CD14-positive monocyte (primary cell): ENCODE data around the gene SGCE. TPM values are rescaled to one million over a fixed set of nuclear protein-coding genes. Genes with fewer than 3 reads are reported as not detected.

ENCODE experiments used
- DNase-seq, 3 donors: peaks; one replicate each; pipeline ENCODE4 v3.0.0-alpha.2; 2011 to 2022
- H2AFZ ChIP-seq: 2 replicates; pipeline ENCODE4 v1.6.0; 2012; ENCODE audit warnings: mild to moderate bottlenecking, low read depth, low read length, inconsistent platforms; ENCODE audit not compliant: insufficient read depth, poor library complexity, severe bottlenecking
- H3K27ac ChIP-seq, 2 donors: 1 replicate in 1 of 2; 2 replicates in 1 of 2; pipeline ENCODE4 v1.5.1; 2012 to 2013; ENCODE audit warnings: low read length in 2 of 2, control low read depth in 1 of 2, inconsistent platforms in 1 of 2, low read depth in 1 of 2, mild to moderate bottlenecking in 1 of 2
- H3K27me3 ChIP-seq, 2 donors: one replicate each; pipeline versions ENCODE4 v1.6.0 to v1.6.1; 2011 to 2013; ENCODE audit warnings: low read length in 2 of 2; ENCODE audit not compliant: control insufficient read depth in 2 of 2, insufficient read depth in 2 of 2
- H3K36me3 ChIP-seq, 2 donors: replicated peaks in 1 of 2; 1 replicate in 1 of 2; 2 replicates in 1 of 2; pipeline versions ENCODE4 v1.5.1 to v1.6.1; 2012 to 2013; ENCODE audit warnings: low read length in 2 of 2, control low read depth in 1 of 2, inconsistent platforms in 1 of 2, mild to moderate bottlenecking in 1 of 2; ENCODE audit not compliant: insufficient read depth in 2 of 2, control insufficient read depth in 1 of 2
- H3K4me1 ChIP-seq, 2 donors: 1 replicate in 1 of 2; 2 replicates in 1 of 2; pipeline versions ENCODE4 v1.5.1 to v1.6.1; 2012 to 2013; ENCODE audit warnings: low read length in 2 of 2, control low read depth in 1 of 2, inconsistent platforms in 1 of 2, mild to moderate bottlenecking in 1 of 2, moderate library complexity in 1 of 2; ENCODE audit not compliant: insufficient read depth in 2 of 2, control insufficient read depth in 1 of 2
- H3K4me2 ChIP-seq: replicated peaks from 2 replicates; pipeline ENCODE3; 2012; ENCODE audit warnings: low read length, moderate library complexity, mild to moderate bottlenecking; ENCODE audit not compliant: poor library complexity, severe bottlenecking; ENCODE audit errors: extremely low read depth
- H3K4me3 ChIP-seq, 3 experiments: fragments of 200-600 bp in 1 of 3; sonication (generic) in 1 of 3; replicated peaks in 1 of 3; 1 replicate in 2 of 3; 2 replicates in 1 of 3; pipeline ENCODE4 v1.5.1; 2011 to 2013; ENCODE audit warnings: low read length in 3 of 3, mild to moderate bottlenecking in 3 of 3, control low read depth in 2 of 3, low read depth in 2 of 3, inconsistent platforms in 1 of 3, moderate library complexity in 1 of 3
- H3K79me2 ChIP-seq: 2 replicates; pipeline ENCODE4 v1.6.0; 2012; ENCODE audit warnings: mild to moderate bottlenecking, control low read depth, inconsistent platforms, low read length, moderate library complexity; ENCODE audit not compliant: insufficient read depth
- H3K9ac ChIP-seq: 2 replicates; pipeline ENCODE4 v1.6.0; 2017; ENCODE audit warnings: low read length, mild to moderate bottlenecking; ENCODE audit not compliant: insufficient read depth, poor library complexity, severe bottlenecking
- H3K9me3 ChIP-seq, 2 donors: replicated peaks in 1 of 2; 1 replicate in 1 of 2; 2 replicates in 1 of 2; pipeline versions ENCODE4 v1.5.1 to v1.6.1; 2012 to 2013; ENCODE audit warnings: low read length in 2 of 2, control low read depth in 1 of 2; ENCODE audit not compliant: control insufficient read depth in 1 of 2, insufficient read depth in 1 of 2
- H4K20me1 ChIP-seq: 2 replicates; pipeline ENCODE4 v1.6.0; 2012; ENCODE audit warnings: mild to moderate bottlenecking, low read length, control low read depth, moderate library complexity; ENCODE audit not compliant: insufficient read depth
- H3K27ac Mint-ChIP-seq, 7 donors: one replicate each; pipeline ENCODE4 v1.8.0; 2020; ENCODE audit warnings: mild to moderate bottlenecking in 7 of 7, mixed read lengths in 7 of 7, moderate library complexity in 6 of 7, inconsistent platforms in 2 of 7
- H3K27me3 Mint-ChIP-seq, 3 donors: one replicate each; pipeline ENCODE4 v1.8.0; 2021 to 2022; ENCODE audit warnings: low read depth in 3 of 3, mild to moderate bottlenecking in 3 of 3, mixed read lengths in 3 of 3, moderate library complexity in 3 of 3, inconsistent platforms in 1 of 3
- H3K36me3 Mint-ChIP-seq, 2 donors: one replicate each; pipeline ENCODE4 v1.8.0; 2020; ENCODE audit warnings: mixed read lengths in 2 of 2, inconsistent platforms in 1 of 2, mild to moderate bottlenecking in 1 of 2
- H3K4me1 Mint-ChIP-seq: one replicate; pipeline ENCODE4 v1.8.0; 2020; ENCODE audit warnings: mild to moderate bottlenecking, mixed read lengths
- H3K4me3 Mint-ChIP-seq, 2 donors: one replicate each; pipeline ENCODE4 v1.8.0; 2020; ENCODE audit warnings: mild to moderate bottlenecking in 2 of 2, mixed read lengths in 2 of 2, moderate library complexity in 1 of 2
- H3K9me3 Mint-ChIP-seq, 7 donors: one replicate each; pipeline ENCODE4 v1.8.0; 2020 to 2022; ENCODE audit warnings: mixed read lengths in 7 of 7, mild to moderate bottlenecking in 6 of 7, moderate library complexity in 6 of 7, inconsistent platforms in 2 of 7
- CTCF ChIP-seq: fragments of 200-600 bp; IDR thresholded peaks from one replicate; pipeline ENCODE4 v1.8.0; 2022; ENCODE audit warnings: antibody characterized with exemption, mild to moderate bottlenecking
- WGBS: methylation state at CpG from one replicate; pipeline ENCODE4 v1.1.5; 2013; ENCODE audit warnings: missing lambda C conversion rate; ENCODE audit not compliant: insufficient coverage; 5-methylcytosine and 5-hydroxymethylcytosine counted together
- intact Hi-C, 2 donors: fragments of 100-400 bp; cut with micrococcal nuclease; formaldehyde crosslinking; loops; one replicate each; pipeline versions ENCODE4 v1.15.0 to v1.15.1; 2023
- polyA plus RNA-seq, 3 donors: library from polyadenylated mRNA; depleted of rRNA in 1 of 3; unstranded in 2 of 3; stranded (reverse) in 1 of 3; fragments of 300-500 nt in 2 of 3; fragments of >200 nt in 1 of 3; fragmentation: Illumina TruSeq in 2 of 3; gene quantifications; 1 replicate in 2 of 3; 2 replicates in 1 of 3; pipeline ENCODE4 v1.2.3, GENCODE V29; 2012 to 2021

The SGCE gene
- polyA plus RNA-seq, 3 donors: not detected

- no peak overlapping the region for H3K4me2 ChIP-seq
- peak in 1 of 3 donors; percentile 7 for DNase-seq
- no peaks in the 10 kb centered on the region for H3K79me2 ChIP-seq
- Mint-ChIP-seq H3K4me3 (no peak overlapping the region), H3K9me3 (peaks cover 18 to 44% (median 26%) of the 10 kb centered on the region in 7 donors), H3K36me3 (peaks cover 0 to 4% of the 10 kb centered on the region in 2 donors), H3K4me1 (peaks cover 26% of the 10 kb centered on the region), H3K27ac (no peak overlapping the region), H3K27me3 (peaks cover 22 to 29% (median 23%) of the 10 kb centered on the region in 3 donors)
- H3K27me3 ChIP-seq: peaks cover 12 to 23% of the 10 kb centered on the region in 2 donors
- H4K20me1 ChIP-seq: no peaks in the 10 kb centered on the region
- H3K4me1 ChIP-seq: peaks cover 30 to 36% of the 10 kb centered on the region in 2 donors
- H2AFZ ChIP-seq: no peak overlapping the region
- no peak overlapping the region for H3K9ac ChIP-seq
- no peaks in the 10 kb centered on the region for H3K36me3 ChIP-seq
- no peak overlapping the region for H3K27ac ChIP-seq
- peaks cover 25 to 35% of the 10 kb centered on the region in 2 donors for H3K9me3 ChIP-seq
- TF ChIP-seq CTCF: no peak
- intact Hi-C loops: no loop called here
- H3K4me3 ChIP-seq: no peak overlapping the region
Observed at GRCh38 chr7:94660006-94660405, 4.1 kb upstream of the SGCE start.

GRCh38 chr7:94658826-94659225 is 2.9 kb upstream of the SGCE start:
- Histone ChIP-seq H3K36me3 (no peaks in the 10 kb centered on the region), H3K9me3 (peaks cover 23 to 30% of the 10 kb centered on the region in 2 donors), H3K27me3 (peaks cover 23 to 35% of the 10 kb centered on the region in 2 donors), H4K20me1 (no peaks in the 10 kb centered on the region), H2AFZ (no peak overlapping the region), H3K79me2 (no peaks in the 10 kb centered on the region), H3K4me3 (peak overlapping the region in 1 of 3 experiments; percentile 75), H3K9ac (no peak overlapping the region), H3K4me2 (no peak overlapping the region), H3K4me1 (peaks cover 34 to 40% of the 10 kb centered on the region in 2 donors), H3K27ac (no peak overlapping the region)
- no peak overlapping the region for H3K4me3 Mint-ChIP-seq
- H3K9me3 Mint-ChIP-seq: peaks cover 8 to 33% (median 18%) of the 10 kb centered on the region in 7 donors
- no peak for TF ChIP-seq CTCF
- peaks cover 0 to 4% of the 10 kb centered on the region in 2 donors for H3K36me3 Mint-ChIP-seq
- H3K27me3 Mint-ChIP-seq: peaks cover 33 to 40% (median 34%) of the 10 kb centered on the region in 3 donors
- WGBS: no CpG with 5 or more reads among the region's 2 CpGs
- intact Hi-C loops: no loop called here
- H3K27ac Mint-ChIP-seq: no peak overlapping the region
- H3K4me1 Mint-ChIP-seq: peaks cover 29% of the 10 kb centered on the region
- DNase-seq: no peak
